Measurements from ENCODE around the gene USP15. TPM values are rescaled to one million over a fixed set of nuclear protein-coding genes. Genes with fewer than 3 reads are reported as not detected.

The USP15 gene
- total RNA-seq, 2 donors from 2014 or later = 27.9 to 29.1 TPM

GRCh38 chr12:62258231-62258630 is 2.0 kb upstream of the USP15 start:
- H3K9me3 Mint-ChIP-seq = no peaks in the 10 kb centered on the region
- no peaks in the 10 kb centered on the region for H3K36me3 Mint-ChIP-seq (ENCODE audit: low read depth)
- Histone ChIP-seq H3K9ac (ENCODE audit: extremely low read depth, low read length, poor library complexity, severe bottlenecking) (no peak overlapping the region), H3K36me3 (ENCODE audit: control insufficient read depth, insufficient read depth, low read length) (no peaks in the 10 kb centered on the region), H3K9me3 (ENCODE audit: control insufficient read depth, low read length) (no peaks in the 10 kb centered on the region), H3K4me3 (ENCODE audit: low read length) (no peak overlapping the region), H3K27me3 (ENCODE audit: control insufficient read depth, insufficient read depth, low read length, poor library complexity, severe bottlenecking) (no peaks in the 10 kb centered on the region), H3K27ac (ENCODE audit: low read depth, low read length) (no peak overlapping the region), H3K4me1 (ENCODE audit: control insufficient read depth, insufficient read depth, low read length) (no peaks in the 10 kb centered on the region)
- H3K4me3 Mint-ChIP-seq = no peak overlapping the region
- TF ChIP-seq, protein P1, sequence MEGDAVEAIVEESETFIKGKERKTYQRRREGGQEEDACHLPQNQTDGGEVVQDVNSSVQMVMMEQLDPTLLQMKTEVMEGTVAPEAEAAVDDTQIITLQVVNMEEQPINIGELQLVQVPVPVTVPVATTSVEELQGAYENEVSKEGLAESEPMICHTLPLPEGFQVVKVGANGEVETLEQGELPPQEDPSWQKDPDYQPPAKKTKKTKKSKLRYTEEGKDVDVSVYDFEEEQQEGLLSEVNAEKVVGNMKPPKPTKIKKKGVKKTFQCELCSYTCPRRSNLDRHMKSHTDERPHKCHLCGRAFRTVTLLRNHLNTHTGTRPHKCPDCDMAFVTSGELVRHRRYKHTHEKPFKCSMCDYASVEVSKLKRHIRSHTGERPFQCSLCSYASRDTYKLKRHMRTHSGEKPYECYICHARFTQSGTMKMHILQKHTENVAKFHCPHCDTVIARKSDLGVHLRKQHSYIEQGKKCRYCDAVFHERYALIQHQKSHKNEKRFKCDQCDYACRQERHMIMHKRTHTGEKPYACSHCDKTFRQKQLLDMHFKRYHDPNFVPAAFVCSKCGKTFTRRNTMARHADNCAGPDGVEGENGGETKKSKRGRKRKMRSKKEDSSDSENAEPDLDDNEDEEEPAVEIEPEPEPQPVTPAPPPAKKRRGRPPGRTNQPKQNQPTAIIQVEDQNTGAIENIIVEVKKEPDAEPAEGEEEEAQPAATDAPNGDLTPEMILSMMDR (conservative IDR thresholded peaks at IDR 0.05) = no peak
- 86 to 100% methylated on average over 1 to 3 of the region's 3 CpGs for WGBS, 2 experiments (ENCODE audit: insufficient coverage in 1 of 2, insufficient read length in 1 of 2)
- no peaks in the 10 kb centered on the region for H3K27me3 Mint-ChIP-seq (ENCODE audit: insufficient read depth)
- H3K27ac Mint-ChIP-seq = no peak overlapping the region
- H3K4me1 Mint-ChIP-seq = no peaks in the 10 kb centered on the region
- DNase-seq = no peak

DNA sequence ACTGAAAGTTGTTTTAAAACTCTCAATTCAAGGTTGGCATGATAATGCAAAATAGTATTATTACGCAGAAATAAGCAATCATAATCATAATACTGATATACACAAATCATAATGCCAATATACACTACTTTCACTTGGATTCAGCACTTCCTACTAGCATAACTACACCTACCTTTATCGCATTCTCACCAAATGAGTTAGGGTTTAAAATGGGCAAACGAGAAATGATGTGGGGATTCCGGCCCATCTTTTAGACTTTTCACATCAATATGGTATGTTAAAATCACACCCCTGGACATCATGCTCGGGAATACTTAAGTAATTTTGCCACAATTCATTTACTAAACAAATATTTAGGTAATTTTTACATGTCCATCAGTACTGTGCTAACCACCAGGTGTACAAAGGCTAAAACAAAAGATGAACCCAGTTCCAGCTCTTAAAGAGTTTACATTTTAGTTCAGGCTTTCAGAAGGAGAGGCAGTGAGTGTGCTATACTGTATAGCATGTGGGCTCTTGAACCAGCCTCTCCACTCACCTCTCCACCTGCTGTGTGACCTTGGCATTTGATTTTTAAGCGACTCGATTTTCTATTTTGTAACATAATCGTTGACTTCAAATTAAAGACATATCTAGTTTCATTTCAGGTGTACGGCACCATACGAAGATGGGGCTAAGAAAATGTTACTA is 1.1 kb upstream of the USP15 start:
- Mint-ChIP-seq H3K27me3 (ENCODE audit: insufficient read depth) (no peaks in the 10 kb centered on the region), H3K4me1 (no peaks in the 10 kb centered on the region), H3K36me3 (ENCODE audit: low read depth) (no peaks in the 10 kb centered on the region), H3K27ac (peak overlapping the region; percentile 94), H3K9me3 (no peaks in the 10 kb centered on the region), H3K4me3 (peak overlapping the region; percentile 98)
- DNase-seq = no peak
- H3K36me3 ChIP-seq (ENCODE audit: control insufficient read depth, insufficient read depth, low read length) = no peaks in the 10 kb centered on the region
- peak overlapping the region; percentile 99 for H3K4me3 ChIP-seq (ENCODE audit: low read length)
- 63 to 70% methylated on average over 5 to 10 of the region's 10 CpGs for WGBS, 2 experiments (ENCODE audit: insufficient coverage in 1 of 2, insufficient read length in 1 of 2)
- H3K9me3 ChIP-seq (ENCODE audit: control insufficient read depth, low read length) = no peaks in the 10 kb centered on the region
- no peak overlapping the region for H3K27ac ChIP-seq (ENCODE audit: low read depth, low read length)
- no peaks in the 10 kb centered on the region for H3K27me3 ChIP-seq (ENCODE audit: control insufficient read depth, insufficient read depth, low read length, poor library complexity, severe bottlenecking)
- no peaks in the 10 kb centered on the region for H3K4me1 ChIP-seq (ENCODE audit: control insufficient read depth, insufficient read depth, low read length)
- H3K9ac ChIP-seq (ENCODE audit: extremely low read depth, low read length, poor library complexity, severe bottlenecking) = peak overlapping the region; percentile 73
- TF ChIP-seq, protein P1 (conservative IDR thresholded peaks at IDR 0.05) = no peak

- Histone ChIP-seq H3K27ac (ENCODE audit: low read depth, low read length) (peak overlapping the region; percentile 56), H3K27me3 (ENCODE audit: control insufficient read depth, insufficient read depth, low read length, poor library complexity, severe bottlenecking) (no peaks in the 10 kb centered on the region), H3K4me1 (ENCODE audit: control insufficient read depth, insufficient read depth, low read length) (no peaks in the 10 kb centered on the region), H3K9ac (ENCODE audit: extremely low read depth, low read length, poor library complexity, severe bottlenecking) (peak overlapping the region; percentile 73), H3K9me3 (ENCODE audit: control insufficient read depth, low read length) (no peaks in the 10 kb centered on the region), H3K4me3 (ENCODE audit: low read length) (peak overlapping the region; percentile 99), H3K36me3 (ENCODE audit: control insufficient read depth, insufficient read depth, low read length) (no peaks in the 10 kb centered on the region)
- WGBS, 2 experiments (ENCODE audit: insufficient coverage in 1 of 2, insufficient read length in 1 of 2) = 5% methylated on average over 15 of the region's 15 CpGs; no CpG with 5 or more reads in 1 of the 2 experiments
- peak overlapping the region; percentile 94 for H3K27ac Mint-ChIP-seq
- no peaks in the 10 kb centered on the region for H3K36me3 Mint-ChIP-seq (ENCODE audit: low read depth)
- peak overlapping the region; percentile 98 for H3K4me3 Mint-ChIP-seq
- no peaks in the 10 kb centered on the region for H3K9me3 Mint-ChIP-seq
- H3K27me3 Mint-ChIP-seq (ENCODE audit: insufficient read depth) = no peaks in the 10 kb centered on the region
- TF ChIP-seq, protein P1 (conservative IDR thresholded peaks at IDR 0.05) = no peak
- no peak for DNase-seq
- no peaks in the 10 kb centered on the region for H3K4me1 Mint-ChIP-seq
Measured at GRCh38 chr12:62259631-62259992, 592 bp upstream of the USP15 start.

All from endodermal cell (in vitro differentiated cells).